ENCODE measurements around the gene MYO6.
A peak's percentile ranks its signal among the peaks of the same experiment; 100 is the strongest.

MYO6 gene

GRCh38 chr6:75748003-75748742 lies 866 bp upstream of the MYO6 start:
- peak overlapping the region; percentile 82 to 95 (median 87) for H3K27ac Mint-ChIP-seq
- peaks cover 5% of the 10 kb centered on the region for H3K27me3 Mint-ChIP-seq (ENCODE audit: low read depth)

GRCh38 chr6:75751443-75751842 lies 2.4 kb downstream of the MYO6 start:
- Mint-ChIP-seq H3K27me3 (ENCODE audit: low read depth) (no peaks in the 10 kb centered on the region), H3K27ac (peak overlapping the region in 1 of 3 experiments; percentile 80)

More at GRCh38 chr6:75748003-75748742, 866 bp upstream of the MYO6 start:
- Mint-ChIP-seq H3K9me3 (no peaks in the 10 kb centered on the region), H3K36me3 (ENCODE audit: low read depth) (no peaks in the 10 kb centered on the region), H3K4me3 (peak overlapping the region; percentile 95 to 97 (median 96)), H3K4me1 (peaks cover 22% of the 10 kb centered on the region)
- TF ChIP-seq CTCF (IDR thresholded peaks at IDR 0.05; ENCODE audit: unreplicated experiment in 3 of 3), result no peak

GRCh38 chr6:75752365-75752764 lies 3.3 kb downstream of the MYO6 start:
- Mint-ChIP-seq H3K4me1 (peaks cover 13% of the 10 kb centered on the region), H3K27ac (peak overlapping the region; percentile 43 to 85 (median 50)), H3K27me3 (ENCODE audit: low read depth) (no peaks in the 10 kb centered on the region), H3K4me3 (peak overlapping the region; percentile 41 to 63 (median 50)), H3K36me3 (ENCODE audit: low read depth) (no peaks in the 10 kb centered on the region), H3K9me3 (no peaks in the 10 kb centered on the region)
- no peak for TF ChIP-seq CTCF (IDR thresholded peaks at IDR 0.05; ENCODE audit: unreplicated experiment in 3 of 3)

More at GRCh38 chr6:75751443-75751842, 2.4 kb downstream of the MYO6 start:
- Mint-ChIP-seq H3K4me3 (no peak overlapping the region), H3K36me3 (ENCODE audit: low read depth) (no peaks in the 10 kb centered on the region), H3K4me1 (peaks cover 15% of the 10 kb centered on the region), H3K9me3 (no peaks in the 10 kb centered on the region)
- TF ChIP-seq CTCF (IDR thresholded peaks at IDR 0.05; ENCODE audit: unreplicated experiment in 3 of 3), result no peak

- Mint-ChIP-seq H3K9me3 (no peaks in the 10 kb centered on the region), H3K27ac (no peak overlapping the region), H3K27me3 (ENCODE audit: low read depth) (no peaks in the 10 kb centered on the region), H3K4me1 (peaks cover 12% of the 10 kb centered on the region), H3K36me3 (ENCODE audit: low read depth) (peaks cover 3% of the 10 kb centered on the region), H3K4me3 (no peak overlapping the region)
- no peak for TF ChIP-seq CTCF (IDR thresholded peaks at IDR 0.05; ENCODE audit: unreplicated experiment in 3 of 3)
Observed at GRCh38 chr6:75755704-75756103, 6.7 kb downstream of the MYO6 start.

- no peak overlapping the region for H3K4me3 Mint-ChIP-seq
- no peaks in the 10 kb centered on the region for H3K9me3 Mint-ChIP-seq
- no peaks in the 10 kb centered on the region for H3K27me3 Mint-ChIP-seq (ENCODE audit: low read depth)
- no peak overlapping the region for H3K27ac Mint-ChIP-seq
- peaks cover 11% of the 10 kb centered on the region for H3K4me1 Mint-ChIP-seq
- TF ChIP-seq CTCF (IDR thresholded peaks at IDR 0.05; ENCODE audit: unreplicated experiment in 3 of 3), result no peak
- H3K36me3 Mint-ChIP-seq (ENCODE audit: low read depth), result peaks cover 3% of the 10 kb centered on the region
Observed at GRCh38 chr6:75757295-75757694, 8.3 kb downstream of the MYO6 start.

- Mint-ChIP-seq H3K36me3 (ENCODE audit: low read depth) (peaks cover 3% of the 10 kb centered on the region), H3K4me3 (no peak overlapping the region), H3K27me3 (ENCODE audit: low read depth) (no peaks in the 10 kb centered on the region), H3K4me1 (peaks cover 11% of the 10 kb centered on the region), H3K27ac (no peak overlapping the region), H3K9me3 (no peaks in the 10 kb centered on the region)
- no peak for TF ChIP-seq CTCF (IDR thresholded peaks at IDR 0.05; ENCODE audit: unreplicated experiment in 3 of 3)
Observed at GRCh38 chr6:75758061-75758460, 9.0 kb downstream of the MYO6 start.

Data from nephron (organoid).